ENCODE results near the gene BCL11B. TPM values are rescaled to one million over a fixed set of nuclear protein-coding genes. Genes with fewer than 3 reads are reported as not detected.

The BCL11B gene
- total RNA-seq, 1 experiment from 2014 or later: 0.24 TPM

GRCh38 chr14:99136047-99136400, 136.0 kb downstream of the BCL11B start:
- no peak for DNase-seq
- Mint-ChIP-seq H3K27me3 (ENCODE audit: unreplicated experiment) (peaks cover 49% of the 10 kb centered on the region), H3K36me3 (ENCODE audit: insufficient read depth, unreplicated experiment) (no peaks in the 10 kb centered on the region), H3K27ac (ENCODE audit: unreplicated experiment) (no peak overlapping the region), H3K4me1 (ENCODE audit: low read depth, unreplicated experiment) (no peaks in the 10 kb centered on the region), H3K9me3 (ENCODE audit: low read depth, unreplicated experiment) (no peaks in the 10 kb centered on the region), H3K4me3 (ENCODE audit: low read depth, unreplicated experiment) (no peak overlapping the region)
- intact Hi-C loops (cut with micrococcal nuclease; ENCODE audit: unreplicated experiment): no loop called here
- CTCF ChIA-PET: no interaction called here
- BruUV-seq (replicated peaks): no TSS peak
- TF ChIP-seq CTCF (IDR thresholded peaks at IDR 0.05; ENCODE audit: unreplicated experiment): no peak

DNA sequence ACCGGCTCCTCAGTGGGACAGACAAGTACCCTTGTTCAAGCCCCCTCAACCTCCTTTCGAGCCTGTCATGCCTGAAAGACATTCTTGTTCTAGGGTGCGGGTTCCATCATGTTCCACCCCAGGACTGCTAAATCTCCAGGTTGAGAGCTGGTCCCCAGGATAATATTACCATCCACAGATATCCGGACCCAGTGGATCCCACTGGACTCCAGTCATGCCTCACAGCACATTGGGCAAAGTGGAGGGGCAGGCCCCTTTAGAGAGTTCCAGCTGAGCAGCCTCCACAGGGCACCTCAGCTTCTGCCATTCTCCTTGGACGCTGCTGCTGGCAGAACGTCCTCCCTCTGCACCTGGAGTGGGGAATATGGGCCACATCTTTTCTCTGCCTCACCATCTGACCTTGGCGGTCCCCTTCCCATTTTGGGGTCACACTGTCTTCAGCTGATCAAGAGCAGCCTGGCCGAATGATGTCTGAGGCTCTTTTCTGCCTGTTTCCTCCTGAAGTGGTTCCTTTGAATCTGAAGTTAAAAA, 137.4 kb downstream of the BCL11B start:
- CTCF ChIA-PET: no interaction called here
- H3K27me3 Mint-ChIP-seq (ENCODE audit: unreplicated experiment): peaks cover 52% of the 10 kb centered on the region
- no peak overlapping the region for H3K27ac Mint-ChIP-seq (ENCODE audit: unreplicated experiment)
- H3K36me3 Mint-ChIP-seq (ENCODE audit: insufficient read depth, unreplicated experiment): no peaks in the 10 kb centered on the region
- DNase-seq: no peak
- no TSS peak for BruUV-seq (replicated peaks)
- H3K4me3 Mint-ChIP-seq (ENCODE audit: low read depth, unreplicated experiment): no peak overlapping the region
- no peaks in the 10 kb centered on the region for H3K4me1 Mint-ChIP-seq (ENCODE audit: low read depth, unreplicated experiment)
- TF ChIP-seq CTCF (IDR thresholded peaks at IDR 0.05; ENCODE audit: unreplicated experiment): no peak
- intact Hi-C loops (cut with micrococcal nuclease; ENCODE audit: unreplicated experiment): no loop called here
- no peaks in the 10 kb centered on the region for H3K9me3 Mint-ChIP-seq (ENCODE audit: low read depth, unreplicated experiment)

GRCh38 chr14:99133636-99134515, 138.1 kb downstream of the BCL11B start:
- Mint-ChIP-seq H3K27me3 (ENCODE audit: unreplicated experiment) (peaks cover 52% of the 10 kb centered on the region), H3K4me3 (ENCODE audit: low read depth, unreplicated experiment) (no peak overlapping the region), H3K9me3 (ENCODE audit: low read depth, unreplicated experiment) (no peaks in the 10 kb centered on the region), H3K4me1 (ENCODE audit: low read depth, unreplicated experiment) (no peaks in the 10 kb centered on the region), H3K36me3 (ENCODE audit: insufficient read depth, unreplicated experiment) (no peaks in the 10 kb centered on the region), H3K27ac (ENCODE audit: unreplicated experiment) (no peak overlapping the region)
- CTCF ChIA-PET: no interaction called here
- no peak for TF ChIP-seq CTCF (IDR thresholded peaks at IDR 0.05; ENCODE audit: unreplicated experiment)
- intact Hi-C loops (cut with micrococcal nuclease; ENCODE audit: unreplicated experiment): no loop called here
- DNase-seq: no peak
- BruUV-seq (replicated peaks): no TSS peak

GRCh38 chr14:99132821-99133635, 139.0 kb downstream of the BCL11B start:
- CTCF ChIA-PET: no interaction called here
- intact Hi-C loops (cut with micrococcal nuclease; ENCODE audit: unreplicated experiment): no loop called here
- no peak for TF ChIP-seq CTCF (IDR thresholded peaks at IDR 0.05; ENCODE audit: unreplicated experiment)
- Mint-ChIP-seq H3K9me3 (ENCODE audit: low read depth, unreplicated experiment) (no peaks in the 10 kb centered on the region), H3K4me3 (ENCODE audit: low read depth, unreplicated experiment) (no peak overlapping the region), H3K27ac (ENCODE audit: unreplicated experiment) (no peak overlapping the region), H3K4me1 (ENCODE audit: low read depth, unreplicated experiment) (no peaks in the 10 kb centered on the region), H3K27me3 (ENCODE audit: unreplicated experiment) (peaks cover 52% of the 10 kb centered on the region), H3K36me3 (ENCODE audit: insufficient read depth, unreplicated experiment) (no peaks in the 10 kb centered on the region)
- DNase-seq: no peak
- no TSS peak for BruUV-seq (replicated peaks)
